HCT116 (cell line): ENCODE results near the gene CRISP3. TPM values are rescaled to one million over a fixed set of nuclear protein-coding genes. Genes with fewer than 3 reads are reported as not detected.

Experiments
- ATAC-seq: fragments of 200-7000 bp; cut with Tn5 transposase; 2 replicates; pipeline ENCODE4 v1.9.1; 2020; ENCODE audit warnings: mild to moderate bottlenecking, moderate library complexity
- BruUV-seq: library from RNA; stranded (reverse); fragments of 400-500 nt; replicated peaks from 2 replicates; lab custom pipeline; 2021; lab: Mats Ljungman, UMichigan
- CTCF ChIA-PET: fragments of 300-600 bp; sonication (Branson Sonifier 250); formaldehyde crosslinking; loops from one replicate; lab custom pipeline; 2021; ENCODE audit warnings: antibody characterized with exemption; lab: Charles Lee
- POLR2A ChIA-PET: fragments of 300-600, 350-600 bp; sonication (Branson Sonifier 250); formaldehyde crosslinking; loops from one replicate; lab custom pipeline; 2021; ENCODE audit warnings: antibody characterized with exemption; lab: Charles Lee
- RAD21 ChIA-PET, 2 experiments: fragments of 300-600 bp; sonication (Branson Sonifier 250); formaldehyde crosslinking; loops; one replicate each; lab custom pipeline; 2023; ENCODE audit warnings: low total read pairs in 2 of 2; ENCODE audit not compliant: uncharacterized antibody in 2 of 2, unreplicated experiment in 2 of 2, low non-redundant PET in 1 of 2; lab: Charles Lee
- DNase-seq: peaks from one replicate; pipeline ENCODE4 v3.0.0-alpha.2; 2010; ENCODE audit warnings: low read depth, low spot score
- H2AFZ ChIP-seq: fragments of 200-600 bp; shearing (Covaris generic), sonication (generic); 2 replicates; pipeline ENCODE4 v1.6.1; 2017; ENCODE audit warnings: low read depth, mixed run types, mixed read lengths, antibody characterized with exemption, low read length; ENCODE audit not compliant: poor library complexity, severe bottlenecking
- H3K27ac ChIP-seq: 2 replicates; pipeline ENCODE4 v1.5.1; 2012; ENCODE audit warnings: low read depth, low read length
- H3K27me3 ChIP-seq: fragments of 200-600 bp; sonication (generic); 2 replicates; pipeline ENCODE4 v1.6.1; 2016; ENCODE audit warnings: mixed run types, low read length, mixed read lengths; ENCODE audit not compliant: insufficient read depth
- H3K36me3 ChIP-seq, 2 experiments: fragments of 200-500 bp in 1 of 2; fragments of 200-600 bp in 1 of 2; sonication (Bioruptor generic) in 1 of 2; sonication (generic) in 1 of 2; 2 replicates each; pipeline versions ENCODE4 v1.5.1 to v1.6.1; 2014 to 2016; ENCODE audit warnings: low read length in 2 of 2, inconsistent platforms in 1 of 2, mixed read lengths in 1 of 2, mixed run types in 1 of 2; ENCODE audit not compliant: insufficient read depth in 2 of 2, control insufficient read depth in 1 of 2
- H3K4me1 ChIP-seq, 2 experiments: fragments of 200-600 bp in 1 of 2; sonication (generic) in 1 of 2; 2 replicates each; pipeline versions ENCODE4 v1.5.1 to v1.6.1; 2012 to 2017; ENCODE audit warnings: low read length in 2 of 2, inconsistent platforms in 1 of 2, mild to moderate bottlenecking in 1 of 2, mixed read lengths in 1 of 2, mixed run types in 1 of 2, moderate library complexity in 1 of 2; ENCODE audit not compliant: insufficient read depth in 2 of 2, control insufficient read depth in 1 of 2
- H3K4me2 ChIP-seq: fragments of 200-600 bp; sonication (generic); 2 replicates; pipeline ENCODE4 v1.6.1; 2017; ENCODE audit warnings: mixed run types, low read length, mixed read lengths
- H3K4me3 ChIP-seq, 2 experiments: fragments of 200-600 bp in 1 of 2; sonication (generic) in 1 of 2; replicated peaks in 1 of 2; 2 replicates each; pipeline ENCODE4 v1.5.1; 2011 to 2016; ENCODE audit warnings: low read length in 2 of 2, control low read depth in 1 of 2, low read depth in 1 of 2, mild to moderate bottlenecking in 1 of 2, mixed read lengths in 1 of 2, mixed run types in 1 of 2
- H3K79me2 ChIP-seq: fragments of 200-600 bp; sonication (generic); 2 replicates; pipeline ENCODE4 v1.6.1; 2017; ENCODE audit warnings: mild to moderate bottlenecking, mixed run types, low read length, moderate library complexity, mixed read lengths; ENCODE audit not compliant: insufficient read depth
- H3K9ac ChIP-seq: fragments of 200-600 bp; sonication (generic); 2 replicates; pipeline ENCODE4 v1.6.1; 2016; ENCODE audit warnings: low read length, mixed read lengths
- H3K9me2 ChIP-seq: fragments of 200-600 bp; sonication (generic), shearing (Covaris generic); 2 replicates; pipeline ENCODE4 v1.6.1; 2017; ENCODE audit warnings: mixed run types, mild to moderate bottlenecking, moderate library complexity; ENCODE audit not compliant: insufficient read depth
- H3K9me3 ChIP-seq, 2 experiments: fragments of 200-500 bp in 1 of 2; fragments of 200-600 bp in 1 of 2; sonication (Bioruptor generic) in 1 of 2; sonication (generic) in 1 of 2; 2 replicates each; pipeline ENCODE4 v1.6.1; 2014 to 2017; ENCODE audit warnings: low read length in 2 of 2, mixed read lengths in 2 of 2, inconsistent platforms in 1 of 2, low read depth in 1 of 2, mild to moderate bottlenecking in 1 of 2, mixed run types in 1 of 2, moderate library complexity in 1 of 2; ENCODE audit not compliant: control insufficient read depth in 1 of 2, insufficient read depth in 1 of 2
- H4K20me1 ChIP-seq: fragments of 200-600 bp; sonication (generic), shearing (Covaris generic); 2 replicates; pipeline ENCODE4 v1.6.1; 2017; ENCODE audit warnings: mixed run types, mild to moderate bottlenecking, moderate library complexity; ENCODE audit not compliant: insufficient read depth
- CBX3 ChIP-seq: IDR thresholded peaks from 2 replicates; pipeline ENCODE4 v1.6.1; 2012; ENCODE audit warnings: low read depth
- CEBPB ChIP-seq: IDR thresholded peaks from 2 replicates; pipeline ENCODE4 v1.6.1; 2012; ENCODE audit warnings: low read depth
- EGR1 ChIP-seq: IDR thresholded peaks from 2 replicates; pipeline ENCODE4 v1.6.1; 2012; ENCODE audit warnings: low read depth
- EZH2 ChIP-seq: fragments of 200-600 bp; sonication (generic); IDR thresholded peaks from 2 replicates; pipeline ENCODE4 v1.6.1; 2017; ENCODE audit warnings: antibody characterized with exemption, mixed run types
- EZH2phosphoT487 ChIP-seq: fragments of 200-600 bp; IDR thresholded peaks from 2 replicates; pipeline ENCODE4 v1.6.1; 2018; ENCODE audit warnings: antibody characterized with exemption, borderline replicate concordance
- JUND ChIP-seq: IDR thresholded peaks from 2 replicates; pipeline ENCODE4 v1.6.1; 2012
- SRF ChIP-seq: IDR thresholded peaks from 2 replicates; pipeline ENCODE4 v1.6.1; 2012; ENCODE audit warnings: low read depth
- TCF7L2 ChIP-seq: IDR thresholded peaks from 2 replicates; pipeline ENCODE4 v1.7.0; 2011; ENCODE audit warnings: borderline replicate concordance, inconsistent platforms; ENCODE audit not compliant: insufficient read depth, insufficient read length; ENCODE audit errors: extremely low read depth
- ZFX ChIP-seq: fragments of 450-650 bp; IDR thresholded peaks from 2 replicates; pipeline ENCODE4 v1.6.1; 2017
- ZNF274 ChIP-seq: fragments of 200-500 bp; sonication (Bioruptor generic); IDR thresholded peaks from 2 replicates; pipeline ENCODE4 v1.6.1; 2014; ENCODE audit warnings: mild to moderate bottlenecking, low read depth, low read length, inconsistent platforms
- intact Hi-C: fragments of 100-400 bp; cut with micrococcal nuclease; formaldehyde crosslinking; loops from 2 replicates; pipeline ENCODE4 v1.10.0; 2022
- total RNA-seq: library from RNA; stranded (reverse); gene quantifications from one replicate; pipeline ENCODE4 v1.2.1, GENCODE V29; 2021; ENCODE audit not compliant: unreplicated experiment
- TF ChIP-seq, protein P1 (sequence below): IDR thresholded peaks from 2 replicates; pipeline ENCODE4 v1.6.1; 2012; ENCODE audit warnings: low read depth
- TF ChIP-seq, protein P2 (sequence below): IDR thresholded peaks from 2 replicates; pipeline ENCODE4 v1.6.1; 2012
- TF ChIP-seq, protein P3 (sequence below), 3 experiments: fragments of 200-600 bp in 1 of 3; sonication (generic) in 1 of 3; IDR thresholded peaks in 2 of 3; conservative IDR thresholded peaks in 1 of 3; 2 replicates each; pipeline ENCODE4 v1.5.1; 2012 to 2017; ENCODE audit warnings: low read depth in 2 of 3, low read length in 2 of 3, antibody characterized with exemption in 1 of 3, borderline replicate concordance in 1 of 3, control low read depth in 1 of 3, mild to moderate bottlenecking in 1 of 3, mixed read lengths in 1 of 3, mixed run types in 1 of 3, moderate library complexity in 1 of 3; ENCODE audit not compliant: insufficient read depth in 1 of 3
- TF ChIP-seq, protein P4 (sequence below): IDR thresholded peaks from 2 replicates; pipeline ENCODE4 v1.6.1; 2012

CRISP3 gene
- total RNA-seq, 1 experiment from 2014 or later = not detected

DNA sequence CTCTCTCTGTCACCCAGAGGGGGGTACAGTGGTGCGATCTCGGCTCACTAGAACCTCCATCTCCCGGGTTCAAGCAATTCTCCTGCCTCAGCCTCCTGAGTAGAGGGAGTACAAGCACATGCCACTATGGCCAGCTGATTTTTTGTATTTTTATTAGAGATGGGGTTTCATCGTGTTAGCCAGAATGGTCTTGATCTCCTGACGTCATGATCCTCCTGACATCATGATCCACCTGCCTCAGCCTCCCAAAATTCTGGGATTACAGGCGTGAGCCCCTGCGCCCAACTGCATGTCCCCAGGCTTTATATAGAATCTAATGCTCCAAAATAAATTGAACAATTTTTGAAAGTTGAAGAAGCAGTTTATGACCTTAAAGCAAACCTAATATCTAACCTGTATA, 23.8 kb downstream of the CRISP3 start:
- ChIA-PET POLR2A (no interaction called here), CTCF (no interaction called here), RAD21 (no interaction called here)
- no peak overlapping the region for H3K9ac ChIP-seq
- DNase-seq (no peak), ATAC-seq (no peak)
- TF ChIP-seq EGR1 = no peak
- TF ChIP-seq, protein P1, sequence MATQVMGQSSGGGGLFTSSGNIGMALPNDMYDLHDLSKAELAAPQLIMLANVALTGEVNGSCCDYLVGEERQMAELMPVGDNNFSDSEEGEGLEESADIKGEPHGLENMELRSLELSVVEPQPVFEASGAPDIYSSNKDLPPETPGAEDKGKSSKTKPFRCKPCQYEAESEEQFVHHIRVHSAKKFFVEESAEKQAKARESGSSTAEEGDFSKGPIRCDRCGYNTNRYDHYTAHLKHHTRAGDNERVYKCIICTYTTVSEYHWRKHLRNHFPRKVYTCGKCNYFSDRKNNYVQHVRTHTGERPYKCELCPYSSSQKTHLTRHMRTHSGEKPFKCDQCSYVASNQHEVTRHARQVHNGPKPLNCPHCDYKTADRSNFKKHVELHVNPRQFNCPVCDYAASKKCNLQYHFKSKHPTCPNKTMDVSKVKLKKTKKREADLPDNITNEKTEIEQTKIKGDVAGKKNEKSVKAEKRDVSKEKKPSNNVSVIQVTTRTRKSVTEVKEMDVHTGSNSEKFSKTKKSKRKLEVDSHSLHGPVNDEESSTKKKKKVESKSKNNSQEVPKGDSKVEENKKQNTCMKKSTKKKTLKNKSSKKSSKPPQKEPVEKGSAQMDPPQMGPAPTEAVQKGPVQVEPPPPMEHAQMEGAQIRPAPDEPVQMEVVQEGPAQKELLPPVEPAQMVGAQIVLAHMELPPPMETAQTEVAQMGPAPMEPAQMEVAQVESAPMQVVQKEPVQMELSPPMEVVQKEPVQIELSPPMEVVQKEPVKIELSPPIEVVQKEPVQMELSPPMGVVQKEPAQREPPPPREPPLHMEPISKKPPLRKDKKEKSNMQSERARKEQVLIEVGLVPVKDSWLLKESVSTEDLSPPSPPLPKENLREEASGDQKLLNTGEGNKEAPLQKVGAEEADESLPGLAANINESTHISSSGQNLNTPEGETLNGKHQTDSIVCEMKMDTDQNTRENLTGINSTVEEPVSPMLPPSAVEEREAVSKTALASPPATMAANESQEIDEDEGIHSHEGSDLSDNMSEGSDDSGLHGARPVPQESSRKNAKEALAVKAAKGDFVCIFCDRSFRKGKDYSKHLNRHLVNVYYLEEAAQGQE = no peak
- TF ChIP-seq, protein P2, sequence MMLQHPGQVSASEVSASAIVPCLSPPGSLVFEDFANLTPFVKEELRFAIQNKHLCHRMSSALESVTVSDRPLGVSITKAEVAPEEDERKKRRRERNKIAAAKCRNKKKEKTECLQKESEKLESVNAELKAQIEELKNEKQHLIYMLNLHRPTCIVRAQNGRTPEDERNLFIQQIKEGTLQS = no peak
- no peak for TF ChIP-seq ZNF274
- TF ChIP-seq CBX3 = no peak
- no peak for TF ChIP-seq SRF
- TF ChIP-seq, protein P3, sequence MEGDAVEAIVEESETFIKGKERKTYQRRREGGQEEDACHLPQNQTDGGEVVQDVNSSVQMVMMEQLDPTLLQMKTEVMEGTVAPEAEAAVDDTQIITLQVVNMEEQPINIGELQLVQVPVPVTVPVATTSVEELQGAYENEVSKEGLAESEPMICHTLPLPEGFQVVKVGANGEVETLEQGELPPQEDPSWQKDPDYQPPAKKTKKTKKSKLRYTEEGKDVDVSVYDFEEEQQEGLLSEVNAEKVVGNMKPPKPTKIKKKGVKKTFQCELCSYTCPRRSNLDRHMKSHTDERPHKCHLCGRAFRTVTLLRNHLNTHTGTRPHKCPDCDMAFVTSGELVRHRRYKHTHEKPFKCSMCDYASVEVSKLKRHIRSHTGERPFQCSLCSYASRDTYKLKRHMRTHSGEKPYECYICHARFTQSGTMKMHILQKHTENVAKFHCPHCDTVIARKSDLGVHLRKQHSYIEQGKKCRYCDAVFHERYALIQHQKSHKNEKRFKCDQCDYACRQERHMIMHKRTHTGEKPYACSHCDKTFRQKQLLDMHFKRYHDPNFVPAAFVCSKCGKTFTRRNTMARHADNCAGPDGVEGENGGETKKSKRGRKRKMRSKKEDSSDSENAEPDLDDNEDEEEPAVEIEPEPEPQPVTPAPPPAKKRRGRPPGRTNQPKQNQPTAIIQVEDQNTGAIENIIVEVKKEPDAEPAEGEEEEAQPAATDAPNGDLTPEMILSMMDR (IDR thresholded peaks at IDR 0.05 in 2 of 3, conservative IDR thresholded peaks at IDR 0.05 in 1 of 3; ENCODE audit: borderline replicate concordance in 1 of 3, insufficient read depth in 1 of 3, low read depth in 2 of 3, low read length in 2 of 3) = no peak
- no peak for TF ChIP-seq JUND
- TF ChIP-seq CEBPB = no peak
- TF ChIP-seq, protein P4, sequence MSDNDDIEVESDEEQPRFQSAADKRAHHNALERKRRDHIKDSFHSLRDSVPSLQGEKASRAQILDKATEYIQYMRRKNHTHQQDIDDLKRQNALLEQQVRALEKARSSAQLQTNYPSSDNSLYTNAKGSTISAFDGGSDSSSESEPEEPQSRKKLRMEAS = no peak
- TF ChIP-seq ZFX = no peak
- TF ChIP-seq TCF7L2 = no peak
- TF ChIP-seq EZH2 = no peak
- no peak for TF ChIP-seq EZH2phosphoT487
- H3K27me3 ChIP-seq = no peaks in the 10 kb centered on the region
- no peak overlapping the region for H3K27ac ChIP-seq
- H3K9me2 ChIP-seq = no peaks in the 10 kb centered on the region; the same call in 1 of the 2 replicates
- BruUV-seq = no TSS peak
- no peak overlapping the region for H3K4me2 ChIP-seq
- H3K9me3 ChIP-seq = peaks cover 0 to 5% of the 10 kb centered on the region in 2 experiments; a peak in 1 of 4 replicates
- H4K20me1 ChIP-seq = no peaks in the 10 kb centered on the region
- no peaks in the 10 kb centered on the region for H3K79me2 ChIP-seq
- no peak overlapping the region for H2AFZ ChIP-seq
- H3K36me3 ChIP-seq = no peaks in the 10 kb centered on the region
- no peak overlapping the region for H3K4me3 ChIP-seq
- H3K4me1 ChIP-seq = no peaks in the 10 kb centered on the region
- intact Hi-C loops = no loop called here
